GM19395 (cell line): ENCODE measurements around the gene ADIRF.
"Not testable (repeated sequence)": the region's sequence is repeated elsewhere in the genome, so short reads cannot be mapped to it uniquely, and the experiment has no call there.

Source experiments
- ATAC-seq: cut with Tn5 transposase; IDR thresholded peaks from one replicate; pipeline ENCODE4 v1.9.1; 2021; ENCODE audit warnings: mild to moderate bottlenecking, moderate library complexity; ENCODE audit not compliant: unreplicated experiment

ADIRF gene

GRCh38 chr10:86968271-86968993 is at the start of gene ADIRF:
ADIRF (plus strand) TSS chr10:86968482; CDS start chr10:86968545, 63 bp downstream.
- no peak for ATAC-seq

GRCh38 chr10:86922553-86922961 is 45.7 kb upstream of the ADIRF start:
- ATAC-seq: no peak

- no peak for ATAC-seq
Observed at GRCh38 chr10:86929468-86930380, 38.6 kb upstream of the ADIRF start.

GRCh38 chr10:86931872-86932271 is 36.4 kb upstream of the ADIRF start:
- no peak for ATAC-seq

GRCh38 chr10:86932674-86933073 is 35.6 kb upstream of the ADIRF start:
- ATAC-seq: no peak

- ATAC-seq: not testable (repeated sequence)
Observed at GRCh38 chr10:86934162-86934711, 34.0 kb upstream of the ADIRF start.

GRCh38 chr10:86936661-86937501 is 31.4 kb upstream of the ADIRF start:
- no peak for ATAC-seq

GRCh38 chr10:86937502-86938154 is 30.7 kb upstream of the ADIRF start:
- no peak for ATAC-seq

- no peak for ATAC-seq
Observed at GRCh38 chr10:86938260-86938659, 30.0 kb upstream of the ADIRF start.

GRCh38 chr10:86940076-86940475 is 28.2 kb upstream of the ADIRF start:
- ATAC-seq: not testable (repeated sequence)

GRCh38 chr10:86940677-86941076 is 27.6 kb upstream of the ADIRF start:
- ATAC-seq: no peak

GRCh38 chr10:86941426-86941825 is 26.9 kb upstream of the ADIRF start:
- ATAC-seq: no peak

GRCh38 chr10:86941991-86942421 is 26.3 kb upstream of the ADIRF start:
- ATAC-seq: no peak

- no peak for ATAC-seq
Observed at GRCh38 chr10:86942441-86943315, 25.6 kb upstream of the ADIRF start.

GRCh38 chr10:86943316-86944030 is 24.8 kb upstream of the ADIRF start:
- ATAC-seq: no peak

- no peak for ATAC-seq
Observed at GRCh38 chr10:86944031-86944419, 24.3 kb upstream of the ADIRF start.

GRCh38 chr10:86944471-86944870 is 23.8 kb upstream of the ADIRF start:
- no peak for ATAC-seq

- ATAC-seq: no peak
Observed at GRCh38 chr10:86944907-86945306, 23.4 kb upstream of the ADIRF start.
